ENCODE data around the gene TNFRSF6B. TPM values are rescaled to one million over a fixed set of nuclear protein-coding genes. Genes with fewer than 3 reads are reported as not detected.
A peak's percentile ranks its signal among the peaks of the same experiment; 100 is the strongest.

Gene TNFRSF6B
- total RNA-seq, 1 donor from 2014 or later: not detected

GRCh38 chr20:63662813-63663189 is 33.7 kb upstream of the TNFRSF6B start:
- no peak overlapping the region for H3K27ac Mint-ChIP-seq (ENCODE audit: unreplicated experiment)
- H3K9me3 Mint-ChIP-seq (ENCODE audit: unreplicated experiment): no peaks in the 10 kb centered on the region
- H3K4me1 Mint-ChIP-seq (ENCODE audit: unreplicated experiment): peaks cover 16% of the 10 kb centered on the region
- no peak overlapping the region for H3K4me3 Mint-ChIP-seq (ENCODE audit: unreplicated experiment)
- peaks cover 7% of the 10 kb centered on the region for H3K36me3 Mint-ChIP-seq (ENCODE audit: low read depth, unreplicated experiment)
- TF ChIP-seq, protein P1, sequence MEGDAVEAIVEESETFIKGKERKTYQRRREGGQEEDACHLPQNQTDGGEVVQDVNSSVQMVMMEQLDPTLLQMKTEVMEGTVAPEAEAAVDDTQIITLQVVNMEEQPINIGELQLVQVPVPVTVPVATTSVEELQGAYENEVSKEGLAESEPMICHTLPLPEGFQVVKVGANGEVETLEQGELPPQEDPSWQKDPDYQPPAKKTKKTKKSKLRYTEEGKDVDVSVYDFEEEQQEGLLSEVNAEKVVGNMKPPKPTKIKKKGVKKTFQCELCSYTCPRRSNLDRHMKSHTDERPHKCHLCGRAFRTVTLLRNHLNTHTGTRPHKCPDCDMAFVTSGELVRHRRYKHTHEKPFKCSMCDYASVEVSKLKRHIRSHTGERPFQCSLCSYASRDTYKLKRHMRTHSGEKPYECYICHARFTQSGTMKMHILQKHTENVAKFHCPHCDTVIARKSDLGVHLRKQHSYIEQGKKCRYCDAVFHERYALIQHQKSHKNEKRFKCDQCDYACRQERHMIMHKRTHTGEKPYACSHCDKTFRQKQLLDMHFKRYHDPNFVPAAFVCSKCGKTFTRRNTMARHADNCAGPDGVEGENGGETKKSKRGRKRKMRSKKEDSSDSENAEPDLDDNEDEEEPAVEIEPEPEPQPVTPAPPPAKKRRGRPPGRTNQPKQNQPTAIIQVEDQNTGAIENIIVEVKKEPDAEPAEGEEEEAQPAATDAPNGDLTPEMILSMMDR (IDR thresholded peaks at IDR 0.05; ENCODE audit: unreplicated experiment): no peak
- DNase-seq (ENCODE audit: low spot score): no peak
- H3K27me3 Mint-ChIP-seq (ENCODE audit: unreplicated experiment): peaks cover 16% of the 10 kb centered on the region

GRCh38 chr20:63663332-63664066 is 33.0 kb upstream of the TNFRSF6B start:
- H3K27ac Mint-ChIP-seq (ENCODE audit: unreplicated experiment): no peak overlapping the region
- peaks cover 13% of the 10 kb centered on the region for H3K36me3 Mint-ChIP-seq (ENCODE audit: low read depth, unreplicated experiment)
- H3K27me3 Mint-ChIP-seq (ENCODE audit: unreplicated experiment): peaks cover 16% of the 10 kb centered on the region
- H3K4me3 Mint-ChIP-seq (ENCODE audit: unreplicated experiment): no peak overlapping the region
- no peak for DNase-seq (ENCODE audit: low spot score)
- H3K4me1 Mint-ChIP-seq (ENCODE audit: unreplicated experiment): peaks cover 12% of the 10 kb centered on the region
- H3K9me3 Mint-ChIP-seq (ENCODE audit: unreplicated experiment): no peaks in the 10 kb centered on the region
- TF ChIP-seq, protein P1 (IDR thresholded peaks at IDR 0.05; ENCODE audit: unreplicated experiment): no peak

DNA sequence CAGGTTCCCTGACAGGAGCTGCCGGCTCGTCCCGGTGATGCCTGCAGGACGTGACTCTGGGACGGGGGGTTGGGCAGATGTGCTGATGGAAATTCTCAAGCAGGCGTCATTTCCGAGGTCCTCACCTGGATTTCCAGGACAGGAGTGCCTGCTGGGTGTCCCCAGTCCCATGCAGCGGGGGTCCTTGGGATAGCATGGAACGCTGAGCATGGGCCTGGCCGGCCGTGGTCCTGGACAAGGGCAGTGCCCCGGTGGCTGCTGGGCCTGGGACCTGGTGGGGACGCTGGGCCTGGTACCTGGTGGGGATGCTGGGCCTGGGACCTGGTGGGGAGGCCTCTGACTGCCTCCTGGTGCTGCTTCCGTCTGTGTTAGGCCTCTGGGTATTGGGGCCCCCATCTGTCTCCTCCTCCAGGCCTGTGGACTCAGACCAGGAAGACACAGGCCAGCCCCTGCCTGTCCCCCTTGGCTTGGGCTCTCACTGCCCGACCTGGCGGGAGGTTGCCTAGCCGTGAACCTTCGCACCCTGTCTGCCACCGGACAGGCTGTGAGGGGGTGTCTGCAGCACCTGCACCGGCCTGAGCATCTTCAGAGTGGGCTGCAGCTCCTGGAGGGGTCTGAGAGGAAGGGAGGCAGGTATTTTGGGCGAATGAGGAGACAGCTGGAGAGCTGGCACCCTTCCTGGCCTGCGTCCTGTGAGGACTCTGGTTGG is 32.2 kb upstream of the TNFRSF6B start:
- Mint-ChIP-seq H3K4me1 (ENCODE audit: unreplicated experiment) (peaks cover 10% of the 10 kb centered on the region), H3K4me3 (ENCODE audit: unreplicated experiment) (no peak overlapping the region), H3K27ac (ENCODE audit: unreplicated experiment) (no peak overlapping the region), H3K9me3 (ENCODE audit: unreplicated experiment) (no peaks in the 10 kb centered on the region), H3K27me3 (ENCODE audit: unreplicated experiment) (peaks cover 16% of the 10 kb centered on the region), H3K36me3 (ENCODE audit: low read depth, unreplicated experiment) (peaks cover 20% of the 10 kb centered on the region)
- no peak for DNase-seq (ENCODE audit: low spot score)
- TF ChIP-seq, protein P1 (IDR thresholded peaks at IDR 0.05; ENCODE audit: unreplicated experiment): no peak

GRCh38 chr20:63664861-63665594 is 31.4 kb upstream of the TNFRSF6B start:
- Mint-ChIP-seq H3K4me1 (ENCODE audit: unreplicated experiment) (peaks cover 3% of the 10 kb centered on the region), H3K9me3 (ENCODE audit: unreplicated experiment) (no peaks in the 10 kb centered on the region), H3K36me3 (ENCODE audit: low read depth, unreplicated experiment) (peaks cover 22% of the 10 kb centered on the region), H3K27ac (ENCODE audit: unreplicated experiment) (peak overlapping the region; percentile 58), H3K27me3 (ENCODE audit: unreplicated experiment) (peaks cover 12% of the 10 kb centered on the region), H3K4me3 (ENCODE audit: unreplicated experiment) (no peak overlapping the region)
- DNase-seq (ENCODE audit: low spot score): no peak
- TF ChIP-seq, protein P1 (IDR thresholded peaks at IDR 0.05; ENCODE audit: unreplicated experiment): no peak

Data from endothelial cell (in vitro differentiated cells).